Pancreas (tissue), 10 donors: ENCODE measurements around the gene NUDT16L1. TPM values are rescaled to one million over a fixed set of nuclear protein-coding genes. Genes with fewer than 3 reads are reported as not detected.

Experiments used
- ATAC-seq, 4 donors: fragments of 200-7000 bp; cut with Tn5 transposase; one replicate each; pipeline versions ENCODE4 v1.8.0 to v1.9.1; 2020; ENCODE audit warnings: mild to moderate bottlenecking in 4 of 4, moderate library complexity in 4 of 4
- DNase-seq, 6 donors: peaks; one replicate each; pipeline ENCODE4 v3.0.0-alpha.2; 2020
- FAIRE-seq: peaks from 2 replicates; lab custom pipeline; 2012; peaks lifted over from hg19 to GRCh38; lab: Jason Lieb, UNC
- H3K27ac ChIP-seq, 4 donors: fragments of 200-600 bp; sonication (generic); 1 replicate in 3 of 4; 2 replicates in 1 of 4; pipeline versions ENCODE4 v1.5.0 to v1.8.0; 2020
- H3K27me3 ChIP-seq, 4 donors: fragments of 200-600 bp; one replicate each; pipeline ENCODE4 v1.8.0; 2021
- H3K36me3 ChIP-seq, 3 donors: fragments of 200-600 bp; sonication (generic) in 1 of 3; one replicate each; pipeline versions ENCODE4 v1.5.0 to v1.8.0; 2020 to 2021
- H3K4me1 ChIP-seq, 3 donors: fragments of 200-600 bp; one replicate each; pipeline ENCODE4 v1.8.0; 2021
- H3K4me3 ChIP-seq, 4 donors: fragments of 200-600 bp; sonication (generic) in 2 of 4; one replicate each; pipeline versions ENCODE4 v1.5.0 to v1.8.0; 2020 to 2021
- H3K9me3 ChIP-seq, 4 donors: fragments of 200-600 bp; one replicate each; pipeline ENCODE4 v1.8.0; 2021
- WGBS, 2 donors: extraction: QIAGEN DNeasy Blood & Tissue Kit; methylation state at CpG; one replicate each; pipeline ENCODE4 v1.1.7; 2013; 5-methylcytosine and 5-hydroxymethylcytosine counted together
- intact Hi-C, 3 donors: fragments of 100-400 bp; cut with DNase I; formaldehyde crosslinking; loops; one replicate each; pipeline versions ENCODE4 v1.11.1 to v1.14.2; 2022
- polyA plus RNA-seq, 2 donors: library from polyadenylated mRNA; stranded (reverse); fragments of 200-250 nt; gene quantifications; one replicate each; pipeline ENCODE4 v1.2.3, GENCODE V29; 2013
- total RNA-seq, 6 donors: library from RNA; stranded (reverse); fragmentation: NEBNext Ultra II Directional in 4 of 6; extraction: Animal tissue kit (Norgen Biotek cat#: 25700) in 4 of 6; gene quantifications; one replicate each; pipeline versions ENCODE4 v1.2.1 to v1.2.4, GENCODE V29; 2021 to 2023
- TF ChIP-seq, protein P1 (sequence below), 4 donors: fragments of 200-600 bp; sonication (generic) in 3 of 4; IDR thresholded peaks; one replicate each; pipeline versions ENCODE4 v1.5.0 to v1.8.0; 2021; ENCODE audit warnings: antibody characterized with exemption in 4 of 4
- donor health status: healthy with polysubstance abuse.
- donor health status: DM: no; HTN: no; CAD: no; lungs with moderate emphysema.
- donor health status: DM: no; HTN: no; CAD: no.
- donor health status: control.
- donor health status: control.
- donor health status: Bipolar disorder and iron deficiency.
- donor health status: DM: yes; HTN: yes; CAD: no.
- donor health status: DM: no; HTN: no; CAD: no.
- donor health status: DM: no; HTN: no; CAD: no.
- donor health status: DM: yes; HTN: yes; CAD: no.

NUDT16L1 gene
- total and polyA plus RNA-seq, 8 donors: 7.0 to 32.3 (median 14.2) TPM

DNA sequence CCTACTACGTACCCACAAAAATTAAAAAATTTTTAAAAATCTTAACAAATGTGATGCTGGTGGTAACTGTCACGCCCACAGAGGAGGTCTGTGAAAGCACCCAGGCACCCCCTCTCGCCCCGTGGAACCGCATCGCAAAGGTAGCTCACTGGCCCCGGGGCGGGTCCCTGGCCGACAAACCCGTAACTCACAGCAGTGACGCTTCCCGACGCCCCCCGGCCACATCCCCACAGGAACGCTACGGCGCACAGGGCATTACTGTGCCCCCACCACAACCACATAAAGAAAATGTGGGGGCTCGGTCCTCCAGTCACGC lies 40.3 kb downstream of the NUDT16L1 start:
- Histone ChIP-seq H3K9me3 (no peaks in the 10 kb centered on the region), H3K4me1 (peaks cover 0 to 3% (median 0%) of the 10 kb centered on the region in 3 donors), H3K4me3 (peak overlapping the region; percentile 68 to 95 (median 84)), H3K27ac (peak overlapping the region; percentile 28 to 90 (median 74)), H3K27me3 (no peaks in the 10 kb centered on the region), H3K36me3 (peaks cover 0 to 6% (median 0%) of the 10 kb centered on the region in 3 donors)
- TF ChIP-seq, protein P1, sequence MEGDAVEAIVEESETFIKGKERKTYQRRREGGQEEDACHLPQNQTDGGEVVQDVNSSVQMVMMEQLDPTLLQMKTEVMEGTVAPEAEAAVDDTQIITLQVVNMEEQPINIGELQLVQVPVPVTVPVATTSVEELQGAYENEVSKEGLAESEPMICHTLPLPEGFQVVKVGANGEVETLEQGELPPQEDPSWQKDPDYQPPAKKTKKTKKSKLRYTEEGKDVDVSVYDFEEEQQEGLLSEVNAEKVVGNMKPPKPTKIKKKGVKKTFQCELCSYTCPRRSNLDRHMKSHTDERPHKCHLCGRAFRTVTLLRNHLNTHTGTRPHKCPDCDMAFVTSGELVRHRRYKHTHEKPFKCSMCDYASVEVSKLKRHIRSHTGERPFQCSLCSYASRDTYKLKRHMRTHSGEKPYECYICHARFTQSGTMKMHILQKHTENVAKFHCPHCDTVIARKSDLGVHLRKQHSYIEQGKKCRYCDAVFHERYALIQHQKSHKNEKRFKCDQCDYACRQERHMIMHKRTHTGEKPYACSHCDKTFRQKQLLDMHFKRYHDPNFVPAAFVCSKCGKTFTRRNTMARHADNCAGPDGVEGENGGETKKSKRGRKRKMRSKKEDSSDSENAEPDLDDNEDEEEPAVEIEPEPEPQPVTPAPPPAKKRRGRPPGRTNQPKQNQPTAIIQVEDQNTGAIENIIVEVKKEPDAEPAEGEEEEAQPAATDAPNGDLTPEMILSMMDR (IDR thresholded peaks at IDR 0.05): no peak
- ATAC-seq (peak in 2 of 4 donors; percentile 5 to 12), FAIRE-seq (no peak), DNase-seq (no peak)
- intact Hi-C loops: no loop called here
- WGBS, 2 donors: 0 to 1% methylated on average over 19 of the region's 19 CpGs

DNA sequence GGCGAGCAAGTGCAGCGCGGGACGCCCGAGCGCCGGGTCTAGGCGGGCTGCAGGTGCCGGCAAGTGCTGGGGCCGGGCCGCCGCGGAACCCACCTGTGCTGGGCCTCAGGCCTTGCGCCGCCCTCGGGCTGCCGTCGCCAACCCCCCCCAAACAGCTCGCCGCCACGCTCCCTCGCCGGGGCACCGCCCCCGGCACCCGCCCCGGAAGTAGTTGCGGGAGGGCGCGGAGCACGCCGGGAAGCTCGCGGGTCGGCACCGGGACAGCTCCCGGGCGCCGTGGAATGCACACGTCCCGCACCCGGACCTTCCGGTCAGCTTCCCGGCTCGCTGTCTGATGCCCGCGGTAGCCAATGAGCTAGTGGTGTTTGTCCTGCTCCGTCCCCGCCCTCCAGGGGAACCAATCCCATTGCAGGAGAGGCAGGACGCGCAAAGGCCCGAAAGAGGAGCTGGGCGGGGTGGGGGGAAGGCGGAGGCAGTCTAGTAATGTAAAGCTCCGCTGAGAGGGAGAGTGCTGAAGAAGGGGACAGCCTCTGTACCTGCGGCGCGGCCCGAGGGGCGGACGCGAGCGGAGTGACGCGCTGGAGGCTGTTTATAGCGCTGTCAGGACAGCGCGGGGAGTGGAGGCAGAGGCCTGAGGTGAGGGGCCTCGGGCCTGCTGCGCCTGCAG lies 40.8 kb downstream of the NUDT16L1 start, which contains the start of the genes ANKS3 and DNAAF8:
ANKS3 (minus strand) TSS at position 209 of the 667 bp plus-strand sequence. CDS start 4,122 bp downstream, outside the sequence.
DNAAF8 (plus strand) TSS at position 475 of the 667 bp plus-strand sequence. CDS start 1,978 bp downstream, outside the sequence.
- Histone ChIP-seq H3K9me3 (no peaks in the 10 kb centered on the region), H3K4me3 (peak within 1 kb of the TSS; percentile 68 to 95 (median 84)), H3K27ac (peak within 1 kb of the TSS; percentile 67 to 90 (median 82)), H3K4me1 (peaks cover 0 to 3% (median 0%) of the 10 kb centered on the region in 3 donors), H3K27me3 (no peaks in the 10 kb centered on the region), H3K36me3 (peaks cover 0 to 5% (median 0%) of the 10 kb centered on the region in 3 donors)
- WGBS, 2 donors: 0% methylated on average over 41 to 70 of the region's 70 CpGs
- TF ChIP-seq, protein P1 (IDR thresholded peaks at IDR 0.05): no peak
- FAIRE-seq: no peak
- ATAC-seq: peak; percentile 93 to 97 (median 94)
- DNase-seq: peak; percentile 92 to 98 (median 96)
- intact Hi-C loops: no loop called here

GRCh38 chr16:4734730-4735535 lies 41.6 kb downstream of the NUDT16L1 start:
- no peaks in the 10 kb centered on the region for H3K27me3 ChIP-seq
- WGBS, 2 donors: 3 to 4% methylated on average over 38 of the region's 38 CpGs

GRCh38 chr16:4736546-4736945 lies 43.2 kb downstream of the NUDT16L1 start:
- intact Hi-C loops: no loop called here
- H3K4me1 ChIP-seq: peaks cover 0 to 3% (median 0%) of the 10 kb centered on the region in 3 donors
- 87 to 95% methylated on average over 4 of the region's 4 CpGs for WGBS, 2 donors
- TF ChIP-seq, protein P1 (IDR thresholded peaks at IDR 0.05): no peak
- no peaks in the 10 kb centered on the region for H3K9me3 ChIP-seq
- H3K27ac ChIP-seq: no peak overlapping the region
- FAIRE-seq: no peak
- H3K4me3 ChIP-seq: no peak overlapping the region
- no peaks in the 10 kb centered on the region for H3K27me3 ChIP-seq
- DNase-seq: no peak
- ATAC-seq: no peak
- H3K36me3 ChIP-seq: no peaks in the 10 kb centered on the region

More at GRCh38 chr16:4734730-4735535, 41.6 kb downstream of the NUDT16L1 start:
- H3K9me3 ChIP-seq: no peaks in the 10 kb centered on the region
- peak overlapping the region; percentile 68 to 95 (median 84) for H3K4me3 ChIP-seq
- intact Hi-C loops: no loop called here
- H3K4me1 ChIP-seq: peaks cover 0 to 3% (median 0%) of the 10 kb centered on the region in 3 donors
- FAIRE-seq (no peak), ATAC-seq (peak; percentile 77 to 92 (median 84)), DNase-seq (peak; percentile 87 to 95 (median 92))
- peak overlapping the region; percentile 67 to 90 (median 82) for H3K27ac ChIP-seq
- TF ChIP-seq, protein P1 (IDR thresholded peaks at IDR 0.05): no peak
- H3K36me3 ChIP-seq: no peaks in the 10 kb centered on the region
